IMR-90 (cell line): ENCODE measurements around the gene ITPK1. TPM values are rescaled to one million over a fixed set of nuclear protein-coding genes. Genes with fewer than 3 reads are reported as not detected.

ENCODE experiments used
- ATAC-seq: fragments of 200-7000 bp; cut with Tn5 transposase; 2 replicates; pipeline ENCODE4 v1.9.1; 2020; ENCODE audit warnings: low read depth, mild to moderate bottlenecking, moderate library complexity
- BruUV-seq: library from RNA; stranded (reverse); fragments of 400-500 nt; replicated peaks from 2 replicates; lab custom pipeline; 2021; lab: Mats Ljungman, UMichigan
- CTCF ChIA-PET: fragments of 300-600 bp; formaldehyde crosslinking; extraction: SDS; loops from one replicate; lab custom pipeline; 2021; ENCODE audit warnings: antibody characterized with exemption; lab: Yijun Ruan, JAX
- POLR2A ChIA-PET: fragments of 300-600 bp; sonication (Branson Sonifier 250); formaldehyde crosslinking; loops from one replicate; lab custom pipeline; 2022; ENCODE audit warnings: antibody characterized with exemption; ENCODE audit not compliant: unreplicated experiment; lab: Charles Lee
- DNase-seq: peaks from one replicate; pipeline ENCODE4 v3.0.0; 2013
- H2AFZ ChIP-seq: replicated peaks from 2 replicates; pipeline ENCODE3; 2013; ENCODE audit warnings: low read length, mild to moderate bottlenecking; ENCODE audit not compliant: poor library complexity
- H2AK5ac ChIP-seq: 2 replicates; pipeline ENCODE4 v1.6.1; 2013; ENCODE audit warnings: low read depth, low read length, inconsistent platforms
- H2AK9ac ChIP-seq: replicated peaks from 2 replicates; pipeline ENCODE3; 2013; ENCODE audit warnings: mild to moderate bottlenecking, low read depth, low read length, moderate library complexity; ENCODE audit not compliant: poor library complexity
- H2BK120ac ChIP-seq: 2 replicates; pipeline ENCODE4 v1.6.1; 2013; ENCODE audit warnings: low read depth, low read length, inconsistent platforms
- H2BK15ac ChIP-seq: 3 replicates; pipeline ENCODE4 v1.6.1; 2013; ENCODE audit warnings: low read depth, low read length, inconsistent platforms
- H2BK20ac ChIP-seq: 2 replicates; pipeline ENCODE4 v1.6.1; 2013; ENCODE audit warnings: low read depth, mild to moderate bottlenecking, inconsistent platforms, low read length, moderate library complexity
- H2BK5ac ChIP-seq: 2 replicates; pipeline ENCODE4 v1.6.1; 2013; ENCODE audit warnings: mild to moderate bottlenecking, low read depth, low read length, inconsistent platforms; ENCODE audit not compliant: poor library complexity, severe bottlenecking
- H3K14ac ChIP-seq: replicated peaks from 2 replicates; pipeline ENCODE4 v1.6.1; 2013; ENCODE audit warnings: low read depth, low read length, inconsistent platforms
- H3K18ac ChIP-seq: 2 replicates; pipeline ENCODE4 v1.6.1; 2013; ENCODE audit warnings: low read depth, low read length, control low read depth
- H3K23ac ChIP-seq: 2 replicates; pipeline ENCODE4 v1.6.1; 2013; ENCODE audit warnings: low read depth, low read length, inconsistent platforms
- H3K27ac ChIP-seq: 2 replicates; pipeline ENCODE4 v1.5.1; 2013; ENCODE audit warnings: mild to moderate bottlenecking, control low read depth, low read length; ENCODE audit not compliant: insufficient read depth
- H3K27me3 ChIP-seq: 2 replicates; pipeline ENCODE4 v1.6.1; 2013; ENCODE audit warnings: low read length; ENCODE audit not compliant: control insufficient read depth, insufficient read depth
- H3K36me3 ChIP-seq: 2 replicates; pipeline ENCODE4 v1.6.1; 2013; ENCODE audit warnings: low read length, mixed read lengths; ENCODE audit not compliant: control insufficient read depth, insufficient read depth
- H3K4ac ChIP-seq: 2 replicates; pipeline ENCODE4 v1.6.1; 2013; ENCODE audit warnings: low read depth, low read length, inconsistent platforms
- H3K4me1 ChIP-seq: 2 replicates; pipeline ENCODE4 v1.6.1; 2013; ENCODE audit warnings: low read length, mixed read lengths; ENCODE audit not compliant: control insufficient read depth, insufficient read depth
- H3K4me2 ChIP-seq: 2 replicates; pipeline ENCODE4 v1.6.1; 2013; ENCODE audit warnings: low read depth, mild to moderate bottlenecking, control low read depth, low read length, moderate library complexity
- H3K4me3 ChIP-seq: 2 replicates; pipeline ENCODE4 v1.5.1; 2013; ENCODE audit warnings: low read depth, mild to moderate bottlenecking, control low read depth, low read length, moderate library complexity; ENCODE audit not compliant: insufficient read depth
- H3K56ac ChIP-seq: 2 replicates; pipeline ENCODE4 v1.6.1; 2013; ENCODE audit warnings: low read length, inconsistent platforms; ENCODE audit not compliant: insufficient read depth; ENCODE audit errors: extremely low read depth
- H3K79me1 ChIP-seq, 2 experiments: 2 replicates each; pipeline ENCODE4 v1.6.1; 2013; ENCODE audit warnings: low read length in 2 of 2, inconsistent platforms in 1 of 2, low read depth in 1 of 2
- H3K9ac ChIP-seq: 2 replicates; pipeline ENCODE4 v1.6.1; 2013; ENCODE audit warnings: low read depth, low read length, control low read depth
- H3K9me1 ChIP-seq: 2 replicates; pipeline ENCODE4 v1.6.1; 2013; ENCODE audit warnings: low read length, inconsistent platforms; ENCODE audit not compliant: insufficient read depth
- H3K9me3 ChIP-seq: 2 replicates; pipeline ENCODE4 v1.6.1; 2013; ENCODE audit warnings: low read length; ENCODE audit not compliant: control insufficient read depth, insufficient read depth
- H4K20me1 ChIP-seq: 2 replicates; pipeline ENCODE4 v1.6.1; 2013; ENCODE audit warnings: low read length, inconsistent platforms; ENCODE audit not compliant: insufficient read depth
- H4K5ac ChIP-seq: 2 replicates; pipeline ENCODE4 v1.6.1; 2013; ENCODE audit warnings: mild to moderate bottlenecking, low read depth, low read length, control low read depth
- H4K8ac ChIP-seq, 2 experiments: 2 replicates each; pipeline ENCODE4 v1.6.1; 2013; ENCODE audit warnings: low read depth in 2 of 2, low read length in 2 of 2, control low read depth in 1 of 2, inconsistent platforms in 1 of 2
- H4K91ac ChIP-seq: 2 replicates; pipeline ENCODE4 v1.6.1; 2013; ENCODE audit warnings: low read depth, low read length, inconsistent platforms; ENCODE audit not compliant: insufficient read depth
- BHLHE40 ChIP-seq: fragments of 150-350 bp; IDR thresholded peaks from 2 replicates; pipeline ENCODE4 v1.6.1; 2016; ENCODE audit warnings: mild to moderate bottlenecking, low read depth, low read length
- CEBPB ChIP-seq: IDR thresholded peaks from 2 replicates; pipeline ENCODE4 v1.6.1; 2012; ENCODE audit warnings: low read depth, low read length, improper control_type of control experiment
- CHD1 ChIP-seq: IDR thresholded peaks from 2 replicates; pipeline ENCODE4 v1.6.1; 2012; ENCODE audit warnings: low read depth, low read length, improper control_type of control experiment
- CTCF ChIP-seq: conservative IDR thresholded peaks from 2 replicates; pipeline ENCODE4 v1.5.1; 2012; ENCODE audit warnings: mild to moderate bottlenecking, low read depth, low read length, improper control_type of control experiment
- ELK1 ChIP-seq: fragments of 150-350 bp; IDR thresholded peaks from 2 replicates; pipeline ENCODE4 v1.6.1; 2016; ENCODE audit warnings: low read depth, mild to moderate bottlenecking, low read length, moderate library complexity, borderline replicate concordance
- FOS ChIP-seq: fragments of 150-350 bp; IDR thresholded peaks from 2 replicates; pipeline ENCODE4 v1.6.1; 2016; ENCODE audit warnings: low read depth, low read length
- MAFK ChIP-seq: IDR thresholded peaks from 2 replicates; pipeline ENCODE4 v1.6.1; 2012; ENCODE audit warnings: low read depth, low read length, improper control_type of control experiment
- MAZ ChIP-seq: IDR thresholded peaks from 2 replicates; pipeline ENCODE4 v1.6.1; 2012; ENCODE audit warnings: low read depth, mild to moderate bottlenecking, low read length, improper control_type of control experiment, moderate library complexity, borderline replicate concordance
- MXI1 ChIP-seq: IDR thresholded peaks from 2 replicates; pipeline ENCODE4 v1.6.1; 2012; ENCODE audit warnings: low read depth, mild to moderate bottlenecking, low read length, moderate library complexity, borderline replicate concordance
- NFE2L2 ChIP-seq: fragments of 150-350 bp; IDR thresholded peaks from 2 replicates; pipeline ENCODE4 v1.6.1; 2016; ENCODE audit warnings: low read depth, mild to moderate bottlenecking, low read length
- POLR2A ChIP-seq: IDR thresholded peaks from 2 replicates; pipeline ENCODE4 v1.6.1; 2012; ENCODE audit warnings: mild to moderate bottlenecking, low read depth, low read length
- RAD21 ChIP-seq: IDR thresholded peaks from 2 replicates; pipeline ENCODE4 v1.6.1; 2012; ENCODE audit warnings: low read length, improper control_type of control experiment
- RCOR1 ChIP-seq: IDR thresholded peaks from 2 replicates; pipeline ENCODE4 v1.6.1; 2012; ENCODE audit warnings: mild to moderate bottlenecking, low read length, improper control_type of control experiment; ENCODE audit not compliant: insufficient replicate concordance
- RFX5 ChIP-seq: IDR thresholded peaks from 2 replicates; pipeline ENCODE4 v1.8.0; 2012; ENCODE audit warnings: low read depth, mild to moderate bottlenecking, low read length, moderate library complexity
- SMC3 ChIP-seq: fragments of 150-350 bp; IDR thresholded peaks from 2 replicates; pipeline ENCODE4 v1.6.1; 2016; ENCODE audit warnings: low read depth, mild to moderate bottlenecking, antibody characterized with exemption, low read length, moderate library complexity
- USF2 ChIP-seq: fragments of 150-350 bp; IDR thresholded peaks from 2 replicates; pipeline ENCODE4 v1.6.1; 2017; ENCODE audit warnings: mild to moderate bottlenecking, antibody characterized with exemption, low read length, low read depth
- WGBS, 2 experiments: methylation state at CpG; one replicate each; pipeline versions ENCODE4 v1.1.5 to v1.1.7; 2013; ENCODE audit warnings: missing lambda C conversion rate in 2 of 2; ENCODE audit not compliant: insufficient read length in 1 of 2; ENCODE audit errors: extremely low coverage in 2 of 2; 5-methylcytosine and 5-hydroxymethylcytosine counted together
- dilution Hi-C: fragments of 300-500 bp; cut with HindIII; formaldehyde crosslinking; loops from one replicate; pipeline ENCODE4 v1.14.3; 2018; ENCODE audit warnings: low sequenced_read_pairs; ENCODE audit not compliant: unreplicated experiment
- in situ Hi-C: fragments of 300-500 bp; cut with MboI; formaldehyde crosslinking; loops from 3 replicates; pipeline ENCODE4 v1.14.3; 2019; ENCODE audit warnings: low sequenced_read_pairs, inconsistent platforms, mixed read lengths
- intact Hi-C: fragments of 100-400 bp; cut with micrococcal nuclease; formaldehyde crosslinking; loops from 2 replicates; pipeline ENCODE4 v1.10.0; 2022
- polyA plus RNA-seq, 3 experiments: library from polyadenylated mRNA; depleted of rRNA; stranded (reverse); fragments of >200 nt; gene quantifications; 2 replicates each; pipeline ENCODE4 v1.2.3, GENCODE V29; 2012; ENCODE audit warnings: low replicate concordance in 1 of 3
- total RNA-seq: library from RNA; depleted of rRNA; stranded (reverse); fragments of >200 nt; gene quantifications from 2 replicates; pipeline ENCODE4 v1.2.3, GENCODE V29; 2012

ITPK1 gene
- total and polyA plus RNA-seq, 2 of the 4 experiments (the other 2 are of a cell fraction), result 21.7 to 26.9 TPM

- no peak overlapping the region for H2AK9ac ChIP-seq
- H2BK120ac ChIP-seq, result no peak overlapping the region
- no peaks in the 10 kb centered on the region; the same call in 1 of the 2 replicates for H3K9me1 ChIP-seq
- peaks cover 2 to 8% of the 10 kb centered on the region in 2 experiments; a peak in 2 of 4 replicates for H3K79me1 ChIP-seq
- no CpG with 5 or more reads among the region's 11 CpGs for WGBS, 2 experiments
- peaks cover 10% of the 10 kb centered on the region; the same call in 1 of the 2 replicates for H4K20me1 ChIP-seq
- ChIA-PET CTCF (interaction anchor here (1.0 kb wide), 1 partner anchor 32 kb away, joined by 3 read pairs; no protein-coding TSS in a partner anchor), POLR2A (no interaction called here)
- in situ Hi-C loops (no loop called here), intact Hi-C loops (no loop called here), dilution Hi-C loops (no loop called here)
- peaks cover 4% of the 10 kb centered on the region for H3K4me1 ChIP-seq
- H3K14ac ChIP-seq, result no peak overlapping the region
- H3K23ac ChIP-seq, result no peak overlapping the region
- no peak for DNase-seq
- H3K18ac ChIP-seq, result no peak overlapping the region
- H2BK20ac ChIP-seq, result no peak overlapping the region
- H2BK15ac ChIP-seq, result no peak overlapping the region
- no peak overlapping the region for H2AK5ac ChIP-seq
- no peak overlapping the region for H3K9ac ChIP-seq
- no peaks in the 10 kb centered on the region for H3K36me3 ChIP-seq
- no peak overlapping the region for H3K56ac ChIP-seq
- no peak overlapping the region for H3K4ac ChIP-seq
- no peak overlapping the region for H2BK5ac ChIP-seq
- H2AFZ ChIP-seq, result no peak overlapping the region
- no peak for TF ChIP-seq FOS
- TF ChIP-seq NFE2L2, result no peak
- no peak for TF ChIP-seq USF2
- no peak for TF ChIP-seq CHD1
- no peak for TF ChIP-seq MAFK
- TF ChIP-seq BHLHE40, result no peak
- TF ChIP-seq RAD21, result no peak
- TF ChIP-seq RFX5, result no peak
- TF ChIP-seq CEBPB, result no peak
- no peak for TF ChIP-seq CTCF
- no peak for TF ChIP-seq MAZ
- TF ChIP-seq MXI1, result no peak
- TF ChIP-seq RCOR1, result no peak
- TF ChIP-seq SMC3, result no peak
- TF ChIP-seq ELK1, result no peak
- TF ChIP-seq POLR2A, result no peak
- H3K4me2 ChIP-seq, result no peak overlapping the region
- no peaks in the 10 kb centered on the region for H3K9me3 ChIP-seq
- no peaks in the 10 kb centered on the region for H3K27me3 ChIP-seq
- no peak overlapping the region for H3K27ac ChIP-seq
- H4K91ac ChIP-seq, result no peak overlapping the region
- H4K8ac ChIP-seq, result no peak overlapping the region
- no peak overlapping the region for H3K4me3 ChIP-seq
- BruUV-seq, result no TSS peak
- no peak overlapping the region for H4K5ac ChIP-seq
- ATAC-seq, result no peak
Measured at GRCh38 chr14:93107453-93107852, 8.3 kb downstream of the ITPK1 start.
